HG03045 (cell line): ENCODE results near the gene MLST8.
"Not testable (repeated sequence)": the region's sequence is repeated elsewhere in the genome, so short reads cannot be mapped to it uniquely, and the experiment has no call there.

Experiments
- ATAC-seq: cut with Tn5 transposase; IDR thresholded peaks from one replicate; pipeline ENCODE4 v1.9.1; 2021; ENCODE audit warnings: mild to moderate bottlenecking, moderate library complexity; ENCODE audit not compliant: unreplicated experiment

Gene MLST8

GRCh38 chr16:2229091-2229490, 23.8 kb downstream of the MLST8 start:
- ATAC-seq, result no peak

GRCh38 chr16:2229632-2230250, 24.5 kb downstream of the MLST8 start:
- ATAC-seq, result no peak

GRCh38 chr16:2230376-2230775, 25.1 kb downstream of the MLST8 start:
- ATAC-seq, result no peak

GRCh38 chr16:2231016-2231931, 26.0 kb downstream of the MLST8 start:
- no peak for ATAC-seq

GRCh38 chr16:2232094-2232990, 27.1 kb downstream of the MLST8 start:
- no peak for ATAC-seq

GRCh38 chr16:2233046-2233775, 28.0 kb downstream of the MLST8 start:
- no peak for ATAC-seq

- no peak for ATAC-seq
Measured at GRCh38 chr16:2233872-2234812, 28.9 kb downstream of the MLST8 start.

GRCh38 chr16:2234813-2235170, 29.5 kb downstream of the MLST8 start:
- no peak for ATAC-seq

- ATAC-seq, result no peak
Measured at GRCh38 chr16:2235234-2235651, 30.0 kb downstream of the MLST8 start.

- ATAC-seq, result no peak
Measured at GRCh38 chr16:2235695-2236336, 30.6 kb downstream of the MLST8 start.

- ATAC-seq, result no peak
Measured at GRCh38 chr16:2236337-2237101, 31.3 kb downstream of the MLST8 start, which contains the start of gene DNASE1L2. DNASE1L2 (plus strand) TSS chr16:2236444; CDS start chr16:2236817, 373 bp downstream.

- no peak for ATAC-seq
Measured at GRCh38 chr16:2237102-2237482, 31.8 kb downstream of the MLST8 start.

- ATAC-seq, result no peak
Measured at GRCh38 chr16:2237493-2238149, 32.4 kb downstream of the MLST8 start.

- ATAC-seq, result no peak
Measured at GRCh38 chr16:2238150-2238837, 33.0 kb downstream of the MLST8 start.

- no peak for ATAC-seq
Measured at GRCh38 chr16:2238838-2239675, 33.8 kb downstream of the MLST8 start.

- ATAC-seq, result not testable (repeated sequence)
Measured at GRCh38 chr16:2240331-2240730, 35.1 kb downstream of the MLST8 start.
